Stimulated activated CD4-positive, alpha-beta T cell treated with anti-CD3 and anti-CD28 coated beads, Interleukin-2, amount 100 ng/mL, for 4 hours (primary cell): ENCODE data around the gene RTN4R.

Experiments
- DNase-seq: peaks from one replicate; pipeline ENCODE4 v3.0.0-alpha.2; 2020; ENCODE audit warnings: low read depth

Gene RTN4R

DNA sequence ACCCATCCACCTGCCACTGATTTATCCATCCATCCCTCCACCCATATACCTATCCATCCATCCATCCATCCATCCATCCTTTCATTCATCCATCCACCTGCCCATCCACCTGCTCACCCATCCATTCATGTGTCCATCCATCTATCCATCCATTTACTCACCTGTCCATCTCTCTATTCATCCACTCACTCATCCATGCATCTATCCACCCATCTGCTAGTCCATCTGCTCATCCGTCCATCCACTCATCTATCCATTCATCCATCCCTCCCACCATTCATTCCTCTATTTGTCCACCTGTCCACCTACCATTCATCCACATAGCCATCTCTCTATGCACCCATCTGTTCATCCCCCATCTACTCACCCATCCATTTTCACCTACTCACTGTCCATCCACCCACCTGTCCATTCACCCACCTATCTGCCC is 68.7 kb downstream of the RTN4R start:
- no peak for DNase-seq

DNA sequence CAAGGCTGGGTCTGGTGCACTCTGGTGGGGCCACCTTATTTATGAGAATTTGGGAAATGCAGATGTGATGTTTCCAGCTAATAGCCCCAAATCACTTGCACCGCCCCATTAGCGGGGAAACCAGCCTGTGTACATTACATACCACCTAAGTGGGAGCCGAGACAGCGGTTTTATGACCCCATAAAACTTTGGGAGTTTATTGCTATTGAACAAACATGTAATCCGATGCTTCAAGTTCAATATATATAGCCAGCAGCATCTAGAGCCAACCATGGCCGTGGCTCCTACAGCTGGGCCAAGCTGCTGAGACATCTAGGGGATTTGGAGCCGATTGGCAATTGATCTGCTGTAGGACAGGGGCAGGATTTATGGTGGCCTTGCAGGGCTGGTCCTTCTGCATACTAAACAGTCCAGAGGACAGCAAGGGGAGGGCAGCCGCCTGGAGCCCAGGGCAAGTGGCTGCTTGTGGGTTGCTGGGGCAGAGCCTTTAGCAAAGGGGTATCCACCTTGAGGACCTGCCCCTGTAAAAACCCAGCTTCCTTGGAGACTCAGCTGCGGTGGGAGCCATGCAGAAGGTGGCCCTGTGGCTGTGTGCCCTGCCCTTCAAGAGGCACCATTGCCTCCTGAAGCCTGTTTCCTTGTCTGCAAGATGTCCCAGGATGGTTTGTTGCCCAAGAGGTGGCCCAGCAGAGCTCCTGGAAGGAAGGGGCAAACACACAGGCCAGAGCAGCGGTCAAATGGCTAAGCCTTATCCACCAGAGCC is 69.4 kb downstream of the RTN4R start:
- no peak for DNase-seq

DNA sequence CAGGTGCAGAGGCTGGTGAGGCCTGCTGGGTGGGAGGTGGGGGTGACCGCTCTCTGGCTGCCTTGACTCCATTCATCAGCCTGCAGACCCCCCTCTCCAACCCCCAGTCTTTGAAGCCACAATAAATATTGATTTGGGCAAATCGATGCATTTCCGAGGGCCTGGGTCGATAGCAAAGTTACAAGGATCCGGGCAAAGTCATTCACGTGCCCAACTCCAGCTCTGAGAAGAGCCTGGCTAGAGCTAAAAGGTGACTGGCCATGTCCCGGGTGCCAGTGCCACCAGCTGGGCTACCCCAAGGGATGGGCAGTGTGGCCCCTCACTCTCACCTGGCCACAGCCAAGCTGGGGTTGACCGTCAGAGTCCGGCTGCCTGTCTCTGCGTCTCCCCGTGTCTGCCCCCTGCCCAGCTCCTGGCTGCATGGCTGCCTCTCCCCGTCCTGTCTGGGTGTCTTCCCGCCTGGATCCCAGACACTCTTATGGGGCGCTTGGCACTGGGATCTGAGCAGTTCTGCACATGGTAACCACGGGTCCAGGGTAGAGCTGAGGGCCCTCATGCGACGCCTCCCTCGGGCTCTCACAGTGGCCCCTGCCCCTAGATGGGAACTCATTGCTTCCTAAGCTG is 70.6 kb downstream of the RTN4R start:
- no peak for DNase-seq

- DNase-seq = no peak
Observed at GRCh38 chr22:20196094-20196842, 71.8 kb downstream of the RTN4R start.

DNA sequence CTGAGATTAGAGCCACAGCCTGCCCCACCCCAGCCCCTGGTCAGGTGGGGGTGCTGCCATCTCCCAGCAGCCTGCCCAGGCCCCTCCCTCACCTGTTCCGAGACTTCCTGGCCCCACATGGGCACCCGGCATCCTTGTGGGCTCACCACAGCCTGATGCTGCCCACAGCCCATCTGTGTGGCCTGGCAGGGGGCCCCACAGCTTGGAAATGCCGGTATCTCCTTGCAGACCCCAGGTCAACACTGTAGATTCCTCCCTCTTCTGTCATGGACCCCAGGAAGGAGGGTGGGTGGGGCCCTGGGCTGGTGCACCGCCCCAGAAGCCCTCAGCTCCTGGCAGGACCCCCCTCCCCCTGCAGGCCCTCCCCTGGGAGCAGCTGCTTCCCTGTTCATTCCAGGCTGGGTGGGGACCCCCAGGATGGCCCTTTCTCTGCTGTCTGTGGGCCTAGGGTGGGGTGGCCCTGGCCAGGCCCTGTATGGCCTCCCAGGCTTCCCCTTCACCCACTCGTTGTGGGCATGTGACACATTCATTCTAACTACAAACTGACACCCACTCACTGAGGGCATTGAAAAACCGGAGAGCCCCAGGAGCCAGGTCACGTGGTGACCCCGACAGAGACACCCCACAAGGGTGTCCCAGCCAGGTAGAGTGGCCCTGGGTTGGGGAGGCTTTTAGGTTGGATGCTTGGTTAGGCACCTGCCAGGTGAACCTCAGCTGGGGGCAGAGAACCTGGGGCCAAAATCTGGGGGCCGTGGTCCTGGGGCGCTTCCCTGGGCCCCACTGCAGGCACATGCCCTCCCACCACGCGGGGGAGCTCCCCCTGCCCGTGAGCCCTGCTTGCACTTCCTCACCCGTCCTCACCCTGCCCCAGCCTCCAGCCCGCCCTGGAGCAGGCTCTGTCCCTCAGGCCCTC is 73.2 kb downstream of the RTN4R start:
- DNase-seq = no peak

DNA sequence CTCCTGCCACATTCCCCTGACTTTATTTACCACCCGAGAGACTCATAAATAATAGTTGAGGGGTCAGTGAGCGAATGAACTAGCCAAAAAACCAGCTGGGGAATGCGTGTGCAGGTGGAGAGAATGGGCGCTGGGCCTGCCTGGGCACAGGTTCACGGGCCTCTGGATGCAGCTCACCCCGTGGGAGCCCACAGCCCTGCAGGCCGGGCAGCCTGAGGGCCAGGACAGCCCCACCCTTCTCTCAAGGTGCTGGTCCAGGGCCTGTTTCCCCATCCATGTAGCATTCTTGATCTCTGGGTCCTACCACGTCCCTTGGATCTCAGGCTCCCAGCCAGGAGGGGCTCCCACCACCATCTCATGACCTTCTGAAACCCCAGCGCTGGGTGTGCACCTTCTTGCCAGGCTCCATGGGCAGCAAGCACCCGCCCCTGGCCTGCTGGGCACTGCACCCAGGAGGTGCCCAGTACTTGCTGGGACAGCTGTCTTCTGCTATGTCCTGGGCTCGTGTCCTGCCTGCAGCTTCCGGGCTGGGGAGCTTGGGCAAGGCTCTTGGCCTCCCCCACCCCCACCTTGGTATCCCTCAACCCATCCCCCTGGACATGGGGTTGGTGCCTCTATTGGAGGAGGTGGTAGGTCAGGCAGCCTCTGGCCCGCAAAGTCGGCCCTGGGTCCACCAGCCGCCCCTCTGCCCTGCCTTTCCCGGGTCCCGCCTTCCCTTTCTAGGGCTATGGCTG is 74.2 kb downstream of the RTN4R start:
- DNase-seq = no peak

DNA sequence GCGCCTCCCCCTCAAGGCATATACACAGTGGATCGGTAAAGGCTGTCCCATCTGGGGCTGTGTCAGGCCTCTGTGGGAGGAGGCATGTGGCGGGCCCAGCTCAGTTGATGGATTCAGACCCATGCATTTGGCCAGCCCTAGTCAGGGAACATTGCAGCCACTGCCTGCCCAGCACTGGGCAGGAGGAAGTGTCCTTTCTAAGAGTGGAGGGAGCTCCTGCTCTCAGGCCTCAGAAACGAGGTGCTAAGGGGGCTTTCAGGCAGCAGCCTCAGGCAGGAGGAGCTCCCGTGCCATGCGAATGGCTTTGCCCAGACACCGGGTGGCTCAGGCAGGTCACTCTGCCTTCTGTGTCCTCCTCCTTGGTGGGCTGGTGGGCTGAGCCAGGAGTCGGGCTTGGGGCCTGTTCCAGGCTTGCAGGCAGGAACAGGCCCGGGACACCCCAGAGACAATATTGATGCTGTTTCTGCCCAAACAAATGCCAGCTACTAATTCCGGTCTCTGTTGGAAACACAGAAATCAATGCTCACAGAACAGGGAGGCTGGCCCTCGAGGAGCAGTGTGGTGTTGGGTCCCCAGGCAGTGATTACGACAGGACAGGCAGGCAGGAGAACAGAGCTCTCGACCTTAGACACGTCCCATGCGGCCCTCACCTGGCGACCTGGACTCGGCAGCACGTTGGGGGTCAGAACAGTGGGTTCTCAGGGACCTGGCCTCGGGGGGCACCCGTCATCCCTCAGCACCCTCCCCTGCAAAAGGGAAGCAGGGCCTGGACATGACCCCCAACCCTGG is 75.0 kb downstream of the RTN4R start:
- no peak for DNase-seq

DNA sequence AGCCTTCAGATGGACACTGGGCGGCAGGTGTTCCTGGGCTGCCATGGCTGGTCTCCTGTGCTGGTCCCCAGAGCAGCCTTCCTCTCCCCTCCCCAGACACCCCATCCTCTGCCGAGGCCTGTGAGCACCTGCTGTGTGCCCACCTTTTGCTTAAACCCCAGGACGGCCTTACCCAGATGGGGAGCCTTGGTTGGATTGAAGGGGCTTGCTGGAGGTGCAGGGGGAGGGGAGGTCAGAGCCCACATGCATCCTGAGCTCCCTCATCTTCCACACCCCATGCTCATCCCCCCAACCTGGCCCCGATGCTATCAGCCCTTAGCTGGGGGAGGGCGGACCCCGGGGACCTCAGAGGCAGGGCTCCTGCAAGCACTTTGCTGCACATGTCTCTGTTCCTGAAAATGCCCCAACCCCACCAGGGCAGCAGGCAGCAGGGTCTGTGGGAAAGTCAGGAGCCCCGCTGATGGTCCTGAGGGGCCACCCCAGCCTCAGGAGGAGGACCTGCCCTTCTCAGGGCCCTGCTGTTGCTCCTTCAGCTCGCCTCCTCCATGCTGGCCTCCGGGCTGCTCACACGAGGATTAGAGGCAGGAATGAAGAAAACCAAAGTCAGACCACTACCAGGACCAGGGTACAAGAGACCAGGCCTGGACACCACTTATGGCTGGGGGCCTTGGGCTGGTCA is 75.7 kb downstream of the RTN4R start:
- no peak for DNase-seq

GRCh38 chr22:20191803-20192202 is 76.3 kb downstream of the RTN4R start:
- DNase-seq = no peak
